Left forelimb (tissue), 1 donor: ENCODE measurements around the gene MYH6.
"Not testable (repeated sequence)": the region's sequence is repeated elsewhere in the genome, so short reads cannot be mapped to it uniquely, and the experiment has no call there.

Experiments
- DNase-seq: peaks from one replicate; pipeline ENCODE4 v3.0.0-alpha.2; 2018; ENCODE audit warnings: low spot score

The MYH6 gene

GRCh38 chr14:23407516-23408306, at the start of gene MYH6:
Gene MYH6 (minus strand): TSS chr14:23408273. CDS start chr14:23407223, 1,050 bp downstream.
- DNase-seq, result no peak

- not testable (repeated sequence) for DNase-seq
Observed at GRCh38 chr14:23456883-23457586, 49.0 kb upstream of the MYH6 start.

GRCh38 chr14:23454445-23454856, 46.4 kb upstream of the MYH6 start:
- no peak for DNase-seq

GRCh38 chr14:23452237-23452636, 44.2 kb upstream of the MYH6 start:
- no peak for DNase-seq

- DNase-seq, result no peak
Observed at GRCh38 chr14:23450379-23450778, 42.3 kb upstream of the MYH6 start.

- no peak for DNase-seq
Observed at GRCh38 chr14:23449314-23449713, 41.2 kb upstream of the MYH6 start.

GRCh38 chr14:23447361-23448350, 39.6 kb upstream of the MYH6 start:
- DNase-seq, result no peak

- no peak for DNase-seq
Observed at GRCh38 chr14:23446291-23446851, 38.3 kb upstream of the MYH6 start.

- no peak for DNase-seq
Observed at GRCh38 chr14:23445773-23446172, 37.7 kb upstream of the MYH6 start.

- DNase-seq, result no peak
Observed at GRCh38 chr14:23444314-23444713, 36.2 kb upstream of the MYH6 start.

- DNase-seq, result no peak
Observed at GRCh38 chr14:23443881-23444280, 35.8 kb upstream of the MYH6 start.

- no peak for DNase-seq
Observed at GRCh38 chr14:23443411-23443812, 35.3 kb upstream of the MYH6 start.

GRCh38 chr14:23442721-23443356, 34.8 kb upstream of the MYH6 start:
- DNase-seq, result no peak

- no peak for DNase-seq
Observed at GRCh38 chr14:23441076-23441475, 33.0 kb upstream of the MYH6 start.

- peak; percentile 33 for DNase-seq
Observed at GRCh38 chr14:23439107-23439835, 31.2 kb upstream of the MYH6 start.

GRCh38 chr14:23438101-23438971, 30.3 kb upstream of the MYH6 start:
- peak; percentile 61 for DNase-seq

GRCh38 chr14:23437133-23438100, 29.3 kb upstream of the MYH6 start:
- DNase-seq, result peak; percentile 54
